ENCODE data around the gene RDH13. TPM values are rescaled to one million over a fixed set of nuclear protein-coding genes. Genes with fewer than 3 reads are reported as not detected.

RDH13 gene
- polyA plus RNA-seq, 1 of the 3 experiments (the other 2 are of a cell fraction) = 9.6 TPM

- Histone ChIP-seq H3K4me2 (no peak overlapping the region), H3K4me3 (ENCODE audit: low read depth in 2 of 2, low read length in 1 of 2) (no peak overlapping the region), H3K79me2 (ENCODE audit: insufficient read depth) (0 out of 2 replicates have a peak, but pooled peaks cover 3% of the 10 kb centered on the region), H3K27me3 (ENCODE audit: insufficient read depth) (no peaks in the 10 kb centered on the region), H3K27ac (ENCODE audit: low read depth in 2 of 2, low read length in 1 of 2) (no peak overlapping the region), H3F3A (replicated peaks; ENCODE audit: insufficient read depth) (no peaks in the 10 kb centered on the region), H4K20me1 (ENCODE audit: insufficient read depth) (no peaks in the 10 kb centered on the region), H3K9ac (no peak overlapping the region), H3K9me2 (no peaks in the 10 kb centered on the region), H3K36me3 (replicated peaks in 1 of 2; ENCODE audit: control insufficient read depth in 1 of 2, insufficient read depth in 2 of 2, low read length in 1 of 2) (peaks cover 0 to 4% of the 10 kb centered on the region in 2 experiments), H3K4me1 (ENCODE audit: control insufficient read depth in 1 of 2, insufficient read depth in 2 of 2, low read depth in 1 of 2, low read length in 1 of 2) (peaks cover 0 to 2% of the 10 kb centered on the region in 2 experiments; a peak in 1 of 4 replicates), H2AFZ (ENCODE audit: low read depth) (no peak overlapping the region), H3K9me3 (no peaks in the 10 kb centered on the region)
- ChIA-PET CTCF (no interaction called here), POLR2A (no interaction called here)
- WGBS (ENCODE audit: low lambda C conversion rate) = 40% methylated on average over 3 of the region's 3 CpGs
- TF ChIP-seq CHD2 (IDR thresholded peaks at IDR 0.05; ENCODE audit: low read length, partially characterized antibody) (no peak), ELF1 (IDR thresholded peaks at IDR 0.05) (no peak), GABPA (IDR thresholded peaks at IDR 0.05; ENCODE audit: low read depth) (no peak), FOXJ3 (CRISPR knock-in tag; IDR thresholded peaks at IDR 0.05) (no peak), EP300 (IDR thresholded peaks at IDR 0.05; ENCODE audit: borderline replicate concordance in 1 of 2, low read depth in 1 of 2, low read length in 1 of 2) (no peak), FOSL2 (IDR thresholded peaks at IDR 0.05; ENCODE audit: borderline replicate concordance, low read depth) (no peak), USF1 (IDR thresholded peaks at IDR 0.05; ENCODE audit: borderline replicate concordance, low read depth) (no peak), ZBTB33 (IDR thresholded peaks at IDR 0.05; ENCODE audit: borderline replicate concordance, low read depth) (no peak), RAD21 (IDR thresholded peaks at IDR 0.05; ENCODE audit: low read length) (no peak), FOXM1 (IDR thresholded peaks at IDR 0.05; ENCODE audit: low read depth) (no peak), SIN3A (IDR thresholded peaks at IDR 0.05; ENCODE audit: borderline replicate concordance, low read depth, low read length) (no peak), TAF1 (IDR thresholded peaks at IDR 0.05; ENCODE audit: borderline replicate concordance, low read depth, low read length) (no peak), EZH2phosphoT487 (IDR thresholded peaks at IDR 0.05; ENCODE audit: borderline replicate concordance, low read depth) (no peak), JUND (IDR thresholded peaks at IDR 0.05) (no peak), POLR2AphosphoS5 (IDR thresholded peaks at IDR 0.05; ENCODE audit: low read depth, low read length) (no peak), GATA2 (CRISPR knock-in tag; IDR thresholded peaks at IDR 0.05) (no peak), MEF2A (IDR thresholded peaks at IDR 0.05; ENCODE audit: borderline replicate concordance, low read depth) (no peak), NRF1 (IDR thresholded peaks at IDR 0.05; ENCODE audit: low read depth, low read length) (no peak)
- DNase-seq = no peak
Observed at GRCh38 chr19:55016017-55016416, 46.9 kb downstream of the RDH13 start.
